GM20431 (cell line): ENCODE results near the gene COL17A1.

ENCODE experiments used
- in situ Hi-C: fragments of 300-500 bp; cut with MseI, MboI; formaldehyde crosslinking; loops from one replicate; pipeline ENCODE4 v1.15.0; 2020; ENCODE audit warnings: low sequenced_read_pairs; ENCODE audit not compliant: unreplicated experiment

Gene COL17A1

GRCh38 chr10:104056619-104057273 is 28.9 kb downstream of the COL17A1 start:
- in situ Hi-C loops: no loop called here

- in situ Hi-C loops: no loop called here
These were observed 31.2 kb downstream of the COL17A1 start for GRCh38 chr10:104054430-104054829.

GRCh38 chr10:104053201-104053600 is 32.5 kb downstream of the COL17A1 start:
- in situ Hi-C loops: no loop called here

- in situ Hi-C loops: no loop called here
These were observed 33.2 kb downstream of the COL17A1 start for GRCh38 chr10:104052431-104052830.

- in situ Hi-C loops: no loop called here
These were observed 36.0 kb downstream of the COL17A1 start for GRCh38 chr10:104049504-104050250.

- in situ Hi-C loops: no loop called here
These were observed 39.0 kb downstream of the COL17A1 start for GRCh38 chr10:104046651-104047050.

GRCh38 chr10:104045151-104046089 is 40.3 kb downstream of the COL17A1 start:
- in situ Hi-C loops: no loop called here

GRCh38 chr10:104043854-104044253 is 41.8 kb downstream of the COL17A1 start:
- in situ Hi-C loops: no loop called here

GRCh38 chr10:104043185-104043830 is 42.4 kb downstream of the COL17A1 start:
- in situ Hi-C loops: no loop called here

- in situ Hi-C loops: no loop called here
These were observed 43.7 kb downstream of the COL17A1 start for GRCh38 chr10:104041891-104042535.

- in situ Hi-C loops: no loop called here
These were observed 44.6 kb downstream of the COL17A1 start for GRCh38 chr10:104040862-104041789.

GRCh38 chr10:104040382-104040781 is 45.3 kb downstream of the COL17A1 start:
- in situ Hi-C loops: no loop called here

GRCh38 chr10:104038958-104039752 is 46.5 kb downstream of the COL17A1 start:
- in situ Hi-C loops: no loop called here

GRCh38 chr10:104038537-104038936 is 47.1 kb downstream of the COL17A1 start:
- in situ Hi-C loops: no loop called here

GRCh38 chr10:104037261-104037951 is 48.3 kb downstream of the COL17A1 start:
- in situ Hi-C loops: no loop called here

- in situ Hi-C loops: no loop called here
These were observed 49.0 kb downstream of the COL17A1 start for GRCh38 chr10:104036518-104037260.

GRCh38 chr10:104036069-104036384 is 49.7 kb downstream of the COL17A1 start:
- in situ Hi-C loops: no loop called here
